Measurements from ENCODE around the gene SEC23B.
"Not testable (repeated sequence)": the region's sequence is repeated elsewhere in the genome, so short reads cannot be mapped to it uniquely, and the experiment has no call there.

SEC23B gene

DNA sequence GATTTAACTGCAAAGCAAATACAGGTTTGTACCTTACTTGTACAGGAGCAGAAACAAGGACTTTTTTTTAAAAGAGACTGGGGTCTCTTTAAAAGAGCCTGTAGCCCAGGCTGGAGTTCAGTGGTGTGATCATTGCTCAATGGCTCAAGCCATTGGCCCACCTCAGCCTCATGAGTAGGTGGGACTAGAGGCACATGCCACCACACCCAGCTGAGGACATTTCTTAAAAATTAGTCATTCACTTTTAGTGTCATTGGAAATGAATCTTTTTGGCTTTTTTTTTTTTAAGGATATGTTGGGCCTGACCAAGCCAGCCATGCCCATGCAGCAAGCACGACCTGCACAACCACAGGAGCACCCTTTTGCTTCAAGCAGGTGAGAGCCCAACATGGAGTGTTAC, 16.9 kb downstream of the SEC23B start:
- DNase-seq (ENCODE audit: low spot score): no peak
- TF ChIP-seq, protein P1, sequence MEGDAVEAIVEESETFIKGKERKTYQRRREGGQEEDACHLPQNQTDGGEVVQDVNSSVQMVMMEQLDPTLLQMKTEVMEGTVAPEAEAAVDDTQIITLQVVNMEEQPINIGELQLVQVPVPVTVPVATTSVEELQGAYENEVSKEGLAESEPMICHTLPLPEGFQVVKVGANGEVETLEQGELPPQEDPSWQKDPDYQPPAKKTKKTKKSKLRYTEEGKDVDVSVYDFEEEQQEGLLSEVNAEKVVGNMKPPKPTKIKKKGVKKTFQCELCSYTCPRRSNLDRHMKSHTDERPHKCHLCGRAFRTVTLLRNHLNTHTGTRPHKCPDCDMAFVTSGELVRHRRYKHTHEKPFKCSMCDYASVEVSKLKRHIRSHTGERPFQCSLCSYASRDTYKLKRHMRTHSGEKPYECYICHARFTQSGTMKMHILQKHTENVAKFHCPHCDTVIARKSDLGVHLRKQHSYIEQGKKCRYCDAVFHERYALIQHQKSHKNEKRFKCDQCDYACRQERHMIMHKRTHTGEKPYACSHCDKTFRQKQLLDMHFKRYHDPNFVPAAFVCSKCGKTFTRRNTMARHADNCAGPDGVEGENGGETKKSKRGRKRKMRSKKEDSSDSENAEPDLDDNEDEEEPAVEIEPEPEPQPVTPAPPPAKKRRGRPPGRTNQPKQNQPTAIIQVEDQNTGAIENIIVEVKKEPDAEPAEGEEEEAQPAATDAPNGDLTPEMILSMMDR (IDR thresholded peaks at IDR 0.05; ENCODE audit: borderline replicate concordance, control extremely low read depth, extremely low read depth, insufficient read depth, missing control alignments): no peak
- in situ Hi-C loops (cut with MboI; ENCODE audit: low sequenced_read_pairs, unreplicated experiment): no loop called here

DNA sequence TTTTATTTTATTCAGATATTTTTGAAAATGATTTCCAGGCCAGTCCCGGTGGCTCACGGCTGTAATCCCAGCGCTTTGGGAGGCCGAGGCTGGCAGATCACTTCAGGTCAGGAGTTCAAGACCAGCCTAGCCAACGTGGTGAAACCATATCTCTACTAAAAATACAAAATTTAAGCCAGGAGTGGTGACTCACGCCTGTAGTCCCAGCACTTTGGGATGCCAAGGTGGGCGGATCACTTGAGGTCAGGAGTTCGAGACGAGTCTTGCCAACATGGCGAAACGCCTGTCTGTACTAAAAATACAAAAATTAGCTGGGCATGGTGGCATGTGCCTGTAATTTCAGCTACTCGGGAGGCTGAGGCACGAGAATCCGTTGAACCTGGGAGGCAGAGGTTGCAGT, 19.0 kb downstream of the SEC23B start:
- DNase-seq (ENCODE audit: low spot score); in situ Hi-C loops (cut with MboI; ENCODE audit: low sequenced_read_pairs, unreplicated experiment): not testable (repeated sequence)

DNA sequence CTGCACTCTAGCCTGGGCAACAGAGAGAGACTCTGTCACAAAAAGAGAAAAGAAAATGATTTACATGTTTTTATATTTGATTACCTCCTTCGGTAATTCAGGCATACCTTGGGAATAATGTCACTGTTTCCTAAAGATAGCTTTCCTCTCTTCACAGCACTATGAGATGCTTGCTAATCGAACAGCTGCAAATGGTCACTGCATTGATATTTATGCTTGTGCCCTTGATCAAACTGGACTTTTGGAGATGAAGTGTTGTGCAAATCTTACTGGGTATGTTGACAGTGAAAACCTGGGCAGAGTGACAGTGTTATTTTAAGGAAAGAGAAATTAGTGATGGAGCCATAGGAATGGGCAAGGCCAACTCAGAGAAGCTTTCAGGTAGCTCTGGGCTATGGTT, 19.6 kb downstream of the SEC23B start:
- in situ Hi-C loops (cut with MboI; ENCODE audit: low sequenced_read_pairs, unreplicated experiment): no loop called here
- TF ChIP-seq, protein P1 (IDR thresholded peaks at IDR 0.05; ENCODE audit: borderline replicate concordance, control extremely low read depth, extremely low read depth, insufficient read depth, missing control alignments): no peak
- DNase-seq (ENCODE audit: low spot score): no peak

DNA sequence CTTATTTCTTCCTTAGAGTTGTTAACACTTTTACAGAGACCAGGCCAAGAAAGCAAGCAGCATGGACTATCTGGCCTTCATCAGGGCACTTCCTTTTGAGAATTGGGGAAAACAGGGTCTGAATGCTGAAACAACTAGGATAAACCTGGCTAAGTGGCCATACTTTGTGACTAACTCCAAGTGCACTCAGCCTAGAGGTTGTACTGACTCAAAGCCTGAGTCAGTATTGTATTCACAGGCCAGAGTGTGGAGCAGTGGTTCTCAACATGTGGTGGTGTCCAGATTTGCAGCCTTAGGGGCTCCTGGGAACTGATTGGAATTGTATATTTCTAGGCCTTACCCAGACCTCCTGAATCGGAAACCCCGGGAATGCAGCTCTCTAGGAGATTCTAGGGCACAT, 20.1 kb downstream of the SEC23B start:
- in situ Hi-C loops (cut with MboI; ENCODE audit: low sequenced_read_pairs, unreplicated experiment): no loop called here
- no peak for DNase-seq (ENCODE audit: low spot score)
- TF ChIP-seq, protein P1 (IDR thresholded peaks at IDR 0.05; ENCODE audit: borderline replicate concordance, control extremely low read depth, extremely low read depth, insufficient read depth, missing control alignments): no peak

DNA sequence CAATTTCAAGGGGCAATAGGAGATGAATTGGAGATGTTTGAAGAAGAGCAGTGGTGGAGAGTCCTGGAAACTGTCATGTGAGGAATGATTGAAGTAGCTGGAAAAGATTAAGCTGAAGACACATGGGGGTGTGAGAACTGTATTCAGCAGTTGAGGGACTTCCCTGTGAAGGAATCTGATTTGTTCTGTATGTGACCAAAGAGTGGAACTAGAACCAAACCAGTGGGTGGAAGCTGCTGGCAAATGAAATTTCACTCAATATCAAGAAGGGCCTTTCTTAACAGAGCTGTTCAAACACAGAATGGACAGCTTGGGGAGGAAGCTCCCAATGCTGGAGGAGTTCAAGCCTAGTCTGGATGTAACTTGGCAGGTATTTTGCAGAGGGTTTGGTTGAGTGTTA, 21.3 kb downstream of the SEC23B start:
- no peak for DNase-seq (ENCODE audit: low spot score)
- TF ChIP-seq, protein P1 (IDR thresholded peaks at IDR 0.05; ENCODE audit: borderline replicate concordance, control extremely low read depth, extremely low read depth, insufficient read depth, missing control alignments): no peak
- in situ Hi-C loops (cut with MboI; ENCODE audit: low sequenced_read_pairs, unreplicated experiment): no loop called here

DNA sequence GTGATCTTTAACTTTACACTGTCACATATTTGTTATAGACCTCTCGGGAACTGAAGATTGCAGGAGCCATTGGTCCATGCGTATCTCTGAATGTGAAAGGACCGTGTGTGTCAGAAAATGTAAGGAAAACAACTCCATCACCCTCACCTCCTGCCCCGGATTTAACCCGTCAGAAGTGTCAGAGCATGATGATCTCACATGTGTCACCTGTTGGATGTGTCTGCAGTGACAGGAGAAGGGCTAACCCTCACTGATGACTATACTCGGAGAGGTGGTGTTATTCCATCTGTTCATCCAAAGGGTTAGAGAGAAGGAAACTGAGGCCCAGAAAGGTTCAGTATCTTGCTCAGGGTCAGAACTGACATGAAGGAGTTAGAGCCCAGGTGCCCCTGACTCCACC, 24.9 kb downstream of the SEC23B start:
- TF ChIP-seq, protein P1 (IDR thresholded peaks at IDR 0.05; ENCODE audit: borderline replicate concordance, control extremely low read depth, extremely low read depth, insufficient read depth, missing control alignments): no peak
- DNase-seq (ENCODE audit: low spot score): no peak
- in situ Hi-C loops (cut with MboI; ENCODE audit: low sequenced_read_pairs, unreplicated experiment): no loop called here

DNA sequence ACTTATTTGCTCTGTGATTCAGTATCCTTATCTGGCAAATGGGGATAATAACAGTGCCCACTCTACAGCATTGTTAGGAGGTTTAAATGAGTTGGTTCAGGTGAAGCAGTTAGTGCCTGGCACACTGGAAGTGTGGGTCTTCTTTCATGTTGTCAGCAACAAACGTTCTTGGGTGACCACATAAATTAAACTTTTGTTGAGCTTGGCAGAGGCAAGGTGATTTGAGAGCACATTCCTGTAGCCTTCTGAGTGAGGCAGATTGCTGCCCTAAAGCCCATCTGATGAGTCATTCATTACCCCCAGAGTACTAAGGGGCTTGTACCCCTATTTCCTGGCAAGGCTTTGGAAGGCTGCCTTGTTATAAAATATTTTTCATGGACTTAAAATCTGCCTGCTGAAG, 25.8 kb downstream of the SEC23B start:
- TF ChIP-seq, protein P1 (IDR thresholded peaks at IDR 0.05; ENCODE audit: borderline replicate concordance, control extremely low read depth, extremely low read depth, insufficient read depth, missing control alignments): no peak
- in situ Hi-C loops (cut with MboI; ENCODE audit: low sequenced_read_pairs, unreplicated experiment): no loop called here
- DNase-seq (ENCODE audit: low spot score): no peak

Data from GM13976 (cell line).